Stimulated activated CD4-positive, alpha-beta T cell treated with anti-CD3 and anti-CD28 coated beads, TNF-alpha, amount 100 ng/mL, for 24 hours (primary cell): ENCODE results near the gene ZNF778.
A peak's percentile ranks its signal among the peaks of the same experiment; 100 is the strongest.
"Not testable (repeated sequence)": the region's sequence is repeated elsewhere in the genome, so short reads cannot be mapped to it uniquely, and the experiment has no call there.

Experiments
- DNase-seq, 3 experiments: peaks; one replicate each; pipeline ENCODE4 v3.0.0-alpha.2; 2020; ENCODE audit warnings: low read depth in 3 of 3

Gene ZNF778

GRCh38 chr16:89179656-89180315 lies 37.7 kb upstream of the ZNF778 start:
- DNase-seq = no peak

GRCh38 chr16:89183463-89183862 lies 34.0 kb upstream of the ZNF778 start:
- DNase-seq = no peak

- no peak for DNase-seq
These were observed 33.4 kb upstream of the ZNF778 start for GRCh38 chr16:89183975-89184676.

GRCh38 chr16:89184677-89184932 lies 32.9 kb upstream of the ZNF778 start:
- DNase-seq = no peak

GRCh38 chr16:89184933-89185794 lies 32.3 kb upstream of the ZNF778 start:
- no peak for DNase-seq

- not testable (repeated sequence) for DNase-seq
These were observed 31.5 kb upstream of the ZNF778 start for GRCh38 chr16:89185887-89186592.

GRCh38 chr16:89186593-89187031 lies 30.9 kb upstream of the ZNF778 start:
- DNase-seq = not testable (repeated sequence)

- DNase-seq = peak in 1 of 3 experiments; percentile 38
These were observed 30.3 kb upstream of the ZNF778 start for GRCh38 chr16:89187032-89187769.

- no peak for DNase-seq
These were observed 29.6 kb upstream of the ZNF778 start for GRCh38 chr16:89187770-89188392.

GRCh38 chr16:89188471-89189357 lies 28.8 kb upstream of the ZNF778 start:
- not testable (repeated sequence) for DNase-seq

- no peak for DNase-seq
These were observed 28.0 kb upstream of the ZNF778 start for GRCh38 chr16:89189358-89190025.

GRCh38 chr16:89190150-89190958 lies 27.1 kb upstream of the ZNF778 start:
- no peak for DNase-seq

- DNase-seq = no peak
These were observed 26.2 kb upstream of the ZNF778 start for GRCh38 chr16:89191033-89191900.

- no peak for DNase-seq
These were observed 25.7 kb upstream of the ZNF778 start for GRCh38 chr16:89191901-89192185.

GRCh38 chr16:89192186-89192955 lies 25.1 kb upstream of the ZNF778 start:
- DNase-seq = peak in 1 of 3 experiments; percentile 77

- peak; percentile 19 to 68 (median 52) for DNase-seq
These were observed 24.4 kb upstream of the ZNF778 start for GRCh38 chr16:89192956-89193575.
